Kidney tubule cell (primary cell): Measurements from ENCODE around the gene RABGAP1L.
"Not testable (repeated sequence)": the region's sequence is repeated elsewhere in the genome, so short reads cannot be mapped to it uniquely, and the experiment has no call there.

Experiments
- DNase-seq: peaks from one replicate; pipeline ENCODE4 v3.0.0-alpha.2; 2018; ENCODE audit warnings: low spot score

The RABGAP1L gene

DNA sequence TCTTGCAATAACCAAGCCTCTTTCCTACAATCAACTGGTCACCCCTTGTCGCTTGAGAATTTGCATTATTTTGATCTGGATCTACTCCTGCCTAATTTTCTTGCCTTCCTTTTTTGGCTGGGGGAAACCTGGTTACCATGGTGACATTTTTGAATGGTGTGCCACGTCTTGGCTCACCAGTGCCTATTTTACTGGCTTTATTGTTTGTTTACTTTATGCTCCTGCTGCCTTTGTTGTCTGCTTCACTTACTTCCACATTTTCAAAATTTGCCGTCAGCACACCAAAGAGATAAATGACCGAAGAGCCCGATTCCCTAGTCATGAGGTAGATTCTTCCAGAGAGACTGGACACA is 289.2 kb downstream of the RABGAP1L start:
- no peak for DNase-seq

DNA sequence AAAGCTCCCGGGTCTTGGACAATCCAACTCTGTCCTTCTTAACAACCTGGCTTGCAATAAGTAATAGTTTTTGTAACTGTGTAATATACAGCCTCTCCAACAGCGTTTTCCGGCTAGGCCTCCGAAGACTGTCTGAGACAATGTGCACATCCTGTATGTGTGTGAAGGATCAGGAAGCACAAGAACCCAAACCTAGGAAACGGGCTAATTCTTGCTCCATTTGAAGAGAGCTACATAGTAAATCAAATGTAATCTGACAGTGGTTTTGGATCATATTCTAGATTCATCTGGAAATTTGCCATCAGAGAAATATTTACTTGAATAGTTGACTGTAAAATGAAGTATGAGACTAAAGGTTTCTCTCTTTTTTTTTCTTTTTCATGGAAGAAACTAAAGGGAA is 289.7 kb downstream of the RABGAP1L start:
- no peak for DNase-seq

DNA sequence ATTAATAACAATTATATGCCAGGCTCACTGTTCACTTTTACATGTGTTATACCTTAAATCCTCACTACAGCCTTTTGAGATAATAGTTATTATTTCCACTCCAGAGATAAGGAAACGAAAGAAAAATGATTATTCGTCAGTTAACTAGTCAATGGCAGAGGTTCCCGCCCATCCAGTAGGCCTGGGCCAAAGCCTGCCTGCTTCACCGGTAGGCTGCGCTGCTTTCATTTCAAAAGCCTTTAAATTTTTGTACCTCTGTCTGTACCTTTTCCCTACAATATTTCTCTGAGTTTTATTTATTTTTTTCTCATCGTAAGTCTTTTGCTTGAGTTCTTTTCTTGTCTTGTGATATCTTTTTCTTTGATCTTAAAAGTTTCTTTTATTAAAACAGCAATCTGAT is 292.1 kb downstream of the RABGAP1L start:
- DNase-seq: no peak

DNA sequence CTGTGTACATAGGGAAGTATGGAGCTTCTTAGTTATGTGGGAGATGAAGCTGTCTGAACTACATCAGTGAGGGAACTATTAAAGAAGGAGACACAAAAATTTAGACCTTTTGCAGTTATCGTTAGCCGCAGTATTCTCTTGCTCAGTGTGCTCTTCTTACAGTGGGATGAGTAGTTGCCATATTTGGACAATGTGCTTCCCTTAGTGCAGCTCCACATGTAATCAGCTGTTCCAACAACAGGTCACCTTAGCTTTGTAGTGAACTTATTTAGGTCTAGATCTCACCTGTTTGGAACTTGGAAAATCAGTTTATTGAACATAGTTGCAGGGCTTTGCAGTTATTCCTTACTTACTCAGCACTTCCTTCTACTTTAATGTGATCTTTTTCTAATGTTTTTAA is 306.5 kb downstream of the RABGAP1L start:
- DNase-seq: no peak

DNA sequence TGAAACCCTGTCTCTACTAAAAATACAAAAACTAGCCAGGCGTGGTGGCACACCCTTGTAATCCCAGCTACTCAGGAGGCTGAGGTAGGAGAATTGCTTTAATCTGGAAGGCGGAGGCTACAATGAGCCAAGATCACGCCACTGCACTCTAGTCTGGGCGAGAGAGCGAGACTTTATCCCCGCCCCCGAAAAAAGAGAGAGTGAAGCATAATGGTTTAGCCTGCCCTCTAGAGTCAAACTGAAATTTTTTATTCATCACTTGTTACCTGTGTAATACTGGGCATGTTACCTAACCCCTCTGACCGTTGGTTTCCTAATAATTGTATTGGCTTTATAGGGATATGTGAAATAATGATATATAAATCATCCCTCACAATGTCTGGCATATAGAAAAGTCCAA is 307.3 kb downstream of the RABGAP1L start:
- no peak for DNase-seq

DNA sequence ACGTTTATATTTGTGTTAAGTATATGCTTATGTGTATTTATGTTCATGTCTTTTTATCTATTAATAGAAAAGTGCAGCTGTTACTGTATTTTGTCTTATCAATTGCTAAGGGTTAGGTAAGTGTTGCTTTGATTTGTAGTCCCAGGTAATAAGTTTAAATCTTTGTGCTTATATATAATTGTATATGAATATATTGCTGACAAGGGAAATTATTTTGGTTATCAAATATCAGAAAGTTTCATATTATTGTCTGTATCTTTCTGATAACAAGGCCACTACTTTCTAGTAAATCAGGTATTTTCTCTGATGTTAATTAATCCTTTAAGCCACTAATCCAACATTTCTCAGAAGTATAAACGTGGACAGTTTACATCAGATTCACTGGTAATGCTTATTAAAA is 309.7 kb downstream of the RABGAP1L start:
- no peak for DNase-seq

DNA sequence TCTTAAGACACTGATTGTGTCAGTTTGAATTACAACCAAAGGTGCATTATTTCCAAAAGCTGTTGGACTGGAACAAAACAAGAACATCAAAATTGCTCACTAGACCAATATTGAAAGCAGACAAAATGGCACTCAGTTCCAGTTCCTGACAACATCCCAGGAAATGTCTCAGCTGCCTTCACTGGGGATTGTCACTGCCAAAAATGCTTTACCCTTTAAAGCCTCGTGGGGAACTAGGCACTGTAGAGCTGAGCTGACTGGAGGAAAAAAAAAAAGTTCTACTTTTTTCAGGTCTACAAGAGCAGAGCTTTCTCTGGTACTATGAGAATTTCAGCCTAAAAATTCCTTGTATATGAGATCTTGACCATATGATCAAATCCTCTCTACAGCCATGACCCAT is 310.4 kb downstream of the RABGAP1L start:
- no peak for DNase-seq

DNA sequence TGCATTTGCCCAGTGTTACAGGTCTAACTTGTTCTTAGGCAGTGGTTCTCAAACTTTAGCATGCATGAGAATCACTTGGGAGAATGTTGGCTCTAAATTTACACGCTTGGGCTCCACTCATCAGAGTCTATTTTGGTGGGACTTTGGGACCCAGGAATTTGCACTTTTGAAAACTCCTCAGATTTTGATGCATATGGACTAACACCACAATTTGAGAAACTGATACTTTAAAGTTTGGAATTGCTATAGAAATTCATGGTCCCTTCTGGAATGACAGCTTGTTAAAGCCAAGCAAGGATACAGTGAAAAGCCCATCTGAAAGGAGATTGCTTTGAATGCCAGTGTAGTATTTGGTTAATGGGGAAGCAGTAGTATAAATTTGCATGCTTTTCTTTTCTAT is 320.0 kb downstream of the RABGAP1L start:
- DNase-seq: no peak

DNA sequence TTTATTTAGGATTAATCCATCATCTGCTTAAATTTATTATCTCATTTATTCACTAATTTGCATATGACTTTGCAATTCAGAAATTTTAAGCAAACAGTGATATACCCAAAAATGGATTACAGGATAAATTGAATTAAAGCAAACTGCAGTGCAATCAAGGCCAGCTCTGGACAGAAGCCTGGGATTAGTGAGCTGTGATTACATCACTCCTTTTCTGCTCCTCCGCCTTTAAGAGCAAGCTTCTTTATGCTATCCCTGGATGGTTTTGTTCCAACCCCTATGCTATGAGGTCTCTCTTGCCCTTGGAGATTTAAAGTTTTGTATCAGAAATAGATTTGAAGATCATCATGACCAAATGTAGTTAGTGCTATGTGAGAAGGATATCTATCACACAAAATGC is 321.0 kb downstream of the RABGAP1L start:
- no peak for DNase-seq

DNA sequence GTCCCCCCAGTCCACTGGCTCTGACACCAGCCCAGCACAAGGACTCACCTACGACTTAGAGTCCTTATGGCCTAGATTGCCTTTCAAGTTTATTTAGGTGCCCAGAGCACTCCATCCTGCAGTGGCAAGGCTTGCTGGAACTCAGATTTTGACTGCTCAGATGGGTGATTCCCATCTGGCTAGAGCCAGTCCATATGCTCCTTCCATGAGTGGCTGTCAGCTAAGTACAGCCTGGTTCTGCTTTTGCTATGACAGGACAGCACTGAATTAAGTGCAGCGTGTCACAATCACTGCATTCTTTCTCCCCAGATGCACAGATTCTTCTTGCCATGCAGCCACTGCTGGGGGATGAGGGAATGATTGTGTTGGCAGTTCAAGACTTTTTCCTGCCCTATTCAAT is 332.3 kb downstream of the RABGAP1L start:
- DNase-seq: no peak

DNA sequence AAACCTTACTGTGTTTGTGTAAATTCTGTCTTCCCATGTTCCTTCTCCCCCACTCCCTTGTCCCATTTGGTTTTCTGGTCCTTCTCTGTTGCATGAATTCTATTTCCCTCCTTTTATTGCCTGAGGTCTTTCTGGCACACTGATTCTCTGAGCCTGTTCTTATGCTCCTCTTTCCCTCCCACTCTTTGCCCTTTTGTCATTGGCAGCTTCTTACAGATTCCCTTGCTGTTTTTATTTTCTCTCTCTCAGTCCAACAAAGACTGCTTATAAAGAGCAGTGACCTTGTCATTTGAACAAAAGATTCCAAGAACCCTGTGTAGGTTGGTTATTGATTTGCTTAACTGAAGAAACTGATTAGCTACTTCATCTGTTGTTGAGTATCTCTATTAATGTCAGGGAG is 338.2 kb downstream of the RABGAP1L start:
- DNase-seq: no peak

DNA sequence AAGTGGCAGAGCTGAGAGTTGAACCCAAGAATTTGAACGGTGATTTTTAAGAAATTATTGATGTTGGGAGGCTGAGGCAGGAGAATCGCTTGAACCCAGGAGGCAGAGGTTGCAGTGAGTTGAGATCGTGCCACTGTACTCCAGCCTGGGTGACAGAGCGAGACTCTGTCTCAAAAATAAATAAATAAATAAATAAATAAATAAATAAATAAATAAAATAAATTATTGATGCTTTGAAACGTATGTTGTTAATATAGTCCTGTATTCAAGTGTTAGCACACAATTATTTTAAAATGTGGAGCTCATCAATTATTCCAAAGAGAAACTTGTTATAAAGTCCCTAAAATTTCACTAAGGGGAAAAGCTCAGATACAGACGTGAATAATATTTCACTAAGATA is 357.4 kb downstream of the RABGAP1L start:
- not testable (repeated sequence) for DNase-seq

DNA sequence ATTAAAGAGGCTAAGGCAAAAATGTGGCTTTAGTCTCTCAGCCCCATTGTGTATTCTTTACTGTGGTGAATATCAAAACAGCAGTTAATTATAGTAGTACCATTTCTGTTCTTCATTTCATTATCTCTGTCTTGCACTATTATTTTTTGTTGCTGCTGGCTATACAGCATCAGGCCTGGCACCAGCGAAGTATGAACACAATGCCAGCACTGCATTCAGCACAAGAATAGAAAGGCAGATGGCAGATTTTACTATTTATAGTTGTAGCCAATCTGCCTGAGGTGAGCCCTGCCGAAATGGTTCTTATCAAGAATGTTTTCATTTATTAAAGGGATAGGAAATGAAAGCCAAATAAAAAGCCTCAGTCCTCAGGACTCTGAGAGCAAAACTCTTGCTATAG is 360.5 kb downstream of the RABGAP1L start:
- DNase-seq: no peak

DNA sequence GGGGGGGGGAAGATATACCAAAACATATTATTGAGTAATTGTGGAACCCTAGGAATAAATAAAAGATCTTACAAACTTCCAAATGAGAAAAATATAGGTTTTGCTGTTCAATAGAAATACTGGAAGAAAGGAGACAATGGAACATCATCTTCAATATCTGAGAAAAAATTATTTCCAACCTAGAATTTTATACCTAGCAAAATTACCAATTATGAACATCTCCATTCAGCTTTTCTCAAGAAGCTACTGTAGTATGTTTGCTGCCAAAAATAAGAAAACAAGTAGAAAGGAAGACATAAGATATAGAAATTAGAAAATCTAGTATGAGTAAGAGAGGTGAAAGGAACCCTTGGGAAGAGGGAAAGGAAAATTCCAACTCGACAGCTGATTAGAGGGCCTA is 372.4 kb downstream of the RABGAP1L start:
- no peak for DNase-seq

DNA sequence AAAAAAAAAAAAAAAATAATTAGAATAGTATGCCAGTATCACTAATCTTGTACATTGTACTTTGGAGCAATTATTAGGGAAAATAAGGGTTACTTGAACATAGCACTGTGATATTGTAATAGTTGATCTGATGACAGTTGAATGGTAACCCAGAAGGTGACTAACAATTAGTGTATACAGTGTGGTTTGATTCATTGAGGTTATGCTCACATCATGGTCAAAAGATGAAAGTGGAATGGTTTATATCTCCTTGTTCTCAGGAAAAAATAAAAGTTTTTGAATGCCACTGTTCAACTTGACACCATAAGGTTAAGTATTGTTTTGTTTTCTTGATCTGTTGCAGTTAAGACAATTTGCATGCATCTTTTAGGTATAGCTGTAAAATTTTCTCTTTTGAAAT is 375.5 kb downstream of the RABGAP1L start:
- peak; percentile 68 for DNase-seq

DNA sequence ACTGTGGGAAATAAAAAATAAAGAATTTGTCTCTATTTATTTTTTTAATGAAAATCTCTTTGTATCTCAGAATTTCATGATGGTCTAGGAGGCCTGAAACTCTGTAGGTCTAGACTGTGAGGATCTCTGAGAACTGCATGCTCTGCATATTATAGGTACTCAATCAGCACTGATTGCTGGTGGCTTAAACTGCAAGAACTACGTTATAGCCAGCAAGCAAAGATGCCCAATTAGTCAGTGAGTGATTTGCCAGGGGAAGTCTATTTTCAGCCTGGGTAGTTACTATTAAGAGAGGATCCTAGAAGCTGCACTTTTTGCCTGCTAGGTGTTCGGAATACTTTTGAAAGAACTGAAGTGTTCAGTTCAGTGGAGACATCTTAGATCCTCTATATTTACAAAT is 375.9 kb downstream of the RABGAP1L start:
- DNase-seq: peak; percentile 12

DNA sequence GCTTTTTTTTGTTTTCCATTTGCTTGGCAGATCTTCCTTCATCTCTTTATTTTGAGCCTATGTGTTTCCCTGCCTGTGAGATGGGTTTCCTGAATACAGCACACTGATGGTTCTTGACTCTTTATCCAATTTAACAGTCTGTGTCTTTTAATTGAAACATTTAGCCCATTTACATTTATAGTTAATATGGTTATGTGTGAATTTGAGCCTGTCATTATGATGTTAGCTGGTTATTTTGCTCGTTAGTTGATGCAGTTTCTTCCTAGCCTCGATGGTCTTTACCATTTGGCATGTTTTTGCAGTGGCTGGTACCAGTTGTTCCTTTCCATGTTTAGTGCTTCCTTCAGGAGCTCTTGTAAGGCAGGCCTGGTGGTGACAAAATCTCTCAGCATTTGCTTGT is 384.1 kb downstream of the RABGAP1L start:
- DNase-seq: not testable (repeated sequence)

DNA sequence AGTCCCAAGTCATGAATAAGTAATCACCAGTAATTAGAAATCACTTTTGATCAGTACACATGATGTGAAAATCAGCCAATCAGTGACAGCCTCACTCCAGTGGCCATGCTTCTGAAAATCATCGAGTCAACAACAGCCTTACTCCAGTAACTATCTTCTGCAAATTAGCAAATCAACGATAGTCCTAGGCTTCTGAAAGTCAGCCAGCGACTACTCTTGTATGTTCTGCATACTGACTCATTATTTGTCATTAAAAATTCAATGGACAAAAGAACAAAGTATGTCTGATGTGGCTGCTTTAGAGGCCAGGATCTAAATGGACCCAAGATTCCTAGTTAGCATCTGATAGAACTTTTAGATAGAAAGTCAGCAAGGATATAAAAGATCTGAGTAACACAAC is 391.0 kb downstream of the RABGAP1L start:
- DNase-seq: peak; percentile 27

DNA sequence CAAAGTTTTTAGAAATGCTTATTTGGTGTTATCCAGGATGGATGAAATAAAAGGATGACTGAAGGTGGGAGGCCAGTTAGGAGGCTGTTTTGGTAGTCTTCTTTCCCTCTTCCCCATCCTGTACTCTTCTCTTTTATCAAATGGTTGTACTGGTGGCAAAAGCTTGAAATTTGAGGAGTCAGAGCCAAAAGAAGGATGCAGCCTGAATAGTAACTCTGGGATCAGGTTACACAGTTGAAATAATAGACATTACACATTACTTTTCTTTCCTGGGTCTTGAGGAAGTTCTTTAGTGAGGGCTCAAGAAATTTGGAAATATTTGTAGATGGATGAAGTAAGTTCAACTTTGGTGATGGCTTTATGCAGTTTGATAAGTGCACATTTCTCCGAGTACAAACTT is 397.1 kb downstream of the RABGAP1L start:
- DNase-seq: no peak

DNA sequence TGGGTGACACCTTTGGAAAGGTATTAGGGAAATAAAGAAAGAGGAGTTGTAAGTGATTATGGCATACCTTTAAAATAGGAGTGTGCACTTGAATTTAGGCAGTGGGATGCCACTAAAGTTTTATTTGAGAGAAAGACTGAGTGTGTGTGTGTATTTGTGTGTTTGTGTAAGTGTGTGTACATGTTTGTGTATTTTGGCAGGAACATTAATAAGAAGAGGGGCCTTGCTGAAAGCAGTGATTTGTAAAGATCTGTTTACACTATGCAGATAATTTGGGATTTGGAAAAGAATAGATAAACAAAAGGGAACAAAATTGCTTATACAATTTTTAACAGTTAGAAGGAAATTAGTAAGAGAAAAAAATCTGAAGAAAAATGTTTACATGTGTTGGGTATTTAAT is 409.2 kb downstream of the RABGAP1L start:
- DNase-seq: no peak

DNA sequence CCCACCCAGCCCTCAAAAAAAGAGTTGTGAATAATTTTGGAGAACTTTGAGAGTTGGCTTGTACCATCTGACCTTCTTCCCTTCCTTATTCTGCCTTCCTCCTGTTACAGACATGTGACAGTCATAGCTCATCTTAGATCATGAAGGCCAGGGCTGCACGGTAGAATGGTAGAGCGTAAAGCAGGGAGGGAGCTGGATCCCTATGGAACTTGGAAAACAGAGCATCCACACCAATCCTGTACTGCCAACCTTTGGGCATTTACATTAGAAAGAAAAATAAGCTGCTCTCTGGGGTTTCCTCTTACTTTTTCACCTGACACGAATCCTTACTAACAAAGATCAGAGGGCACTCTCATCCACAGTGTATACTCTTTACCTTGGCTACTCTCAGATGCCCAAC is 409.9 kb downstream of the RABGAP1L start:
- no peak for DNase-seq

DNA sequence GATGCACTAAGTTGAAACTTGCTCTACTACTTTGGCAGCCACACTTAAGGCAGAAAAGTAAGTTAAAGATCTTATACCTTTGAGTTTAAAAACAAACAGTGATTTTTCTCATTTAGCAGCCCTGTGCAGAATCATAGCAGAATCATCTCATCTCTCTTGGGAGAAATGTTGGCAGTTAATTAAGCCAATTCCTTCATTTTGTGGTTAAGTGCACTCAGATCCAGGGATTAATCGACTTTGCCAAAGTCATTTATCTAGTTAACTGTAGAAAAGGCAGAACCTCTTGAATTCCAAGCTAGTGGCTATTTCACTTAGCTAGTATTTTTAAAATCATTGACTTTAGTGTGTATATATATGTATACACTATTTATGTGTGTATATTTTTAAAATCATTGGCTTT is 413.5 kb downstream of the RABGAP1L start:
- DNase-seq: no peak

DNA sequence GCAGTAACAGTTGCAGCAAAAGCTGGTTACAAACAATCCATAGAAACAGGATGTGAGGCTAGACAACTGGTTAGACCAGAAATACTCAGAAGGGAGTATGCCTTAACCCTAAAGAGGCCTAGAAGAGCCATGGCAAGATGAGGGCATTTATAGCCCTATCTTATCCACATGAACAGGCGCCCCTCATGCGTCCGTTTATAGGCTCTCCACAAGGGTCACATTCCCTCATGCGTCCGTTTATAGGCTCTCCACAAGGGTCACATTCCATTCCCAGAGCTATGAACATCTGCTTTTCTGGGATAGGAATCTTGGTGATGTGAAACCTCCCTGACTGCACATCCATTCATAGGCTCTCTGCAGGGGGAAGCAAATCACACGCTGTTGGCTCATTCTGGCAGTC is 416.8 kb downstream of the RABGAP1L start:
- DNase-seq: not testable (repeated sequence)

DNA sequence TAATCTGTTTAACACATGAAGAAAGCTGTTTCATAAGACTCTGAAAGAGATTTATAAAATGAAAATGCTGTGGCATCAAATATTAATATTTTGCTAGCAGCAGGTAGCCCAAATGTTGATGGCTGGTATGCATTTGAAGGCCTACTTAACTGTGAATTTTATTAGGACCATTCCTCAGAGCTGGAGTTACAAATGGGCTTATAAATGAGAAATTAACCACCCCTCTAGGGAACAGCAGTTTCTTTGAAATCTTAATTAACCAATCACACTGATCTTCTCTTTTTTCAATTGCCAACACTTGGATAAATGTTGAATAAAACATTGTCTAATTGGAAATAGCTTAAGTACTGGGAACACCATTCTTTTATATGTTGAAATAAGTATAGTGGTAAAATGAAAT is 418.4 kb downstream of the RABGAP1L start:
- DNase-seq: no peak

DNA sequence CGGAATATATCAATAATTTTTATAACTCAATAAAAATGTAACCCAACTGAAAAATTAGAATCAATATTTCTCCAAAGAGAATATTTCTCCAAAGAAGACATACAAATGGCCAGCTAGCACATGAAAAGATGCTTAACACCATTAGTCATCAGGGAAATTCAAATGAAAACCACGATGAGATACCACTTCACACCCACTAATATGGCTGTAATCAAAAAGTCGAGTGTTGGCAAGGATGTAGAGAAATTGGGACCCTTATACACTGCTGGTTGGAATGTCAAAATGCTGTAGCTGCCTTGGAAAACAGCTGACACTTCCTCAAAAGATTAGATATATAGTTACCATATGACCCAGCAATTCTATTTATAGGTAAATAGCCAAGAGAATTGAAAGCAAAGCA is 421.5 kb downstream of the RABGAP1L start:
- DNase-seq: no peak
